IMR-90 (cell line): ENCODE data around the gene SIK3. TPM values are rescaled to one million over a fixed set of nuclear protein-coding genes. Genes with fewer than 3 reads are reported as not detected.

Source experiments
- ATAC-seq: fragments of 200-7000 bp; cut with Tn5 transposase; 2 replicates; pipeline ENCODE4 v1.9.1; 2020; ENCODE audit warnings: low read depth, mild to moderate bottlenecking, moderate library complexity
- BruUV-seq: library from RNA; stranded (reverse); fragments of 400-500 nt; replicated peaks from 2 replicates; lab custom pipeline; 2021; lab: Mats Ljungman, UMichigan
- CTCF ChIA-PET: fragments of 300-600 bp; formaldehyde crosslinking; extraction: SDS; loops from one replicate; lab custom pipeline; 2021; ENCODE audit warnings: antibody characterized with exemption; lab: Yijun Ruan, JAX
- POLR2A ChIA-PET: fragments of 300-600 bp; sonication (Branson Sonifier 250); formaldehyde crosslinking; loops from one replicate; lab custom pipeline; 2022; ENCODE audit warnings: antibody characterized with exemption; ENCODE audit not compliant: unreplicated experiment; lab: Charles Lee
- DNase-seq: peaks from one replicate; pipeline ENCODE4 v3.0.0; 2013
- H2AFZ ChIP-seq: replicated peaks from 2 replicates; pipeline ENCODE3; 2013; ENCODE audit warnings: low read length, mild to moderate bottlenecking; ENCODE audit not compliant: poor library complexity
- H2AK5ac ChIP-seq: 2 replicates; pipeline ENCODE4 v1.6.1; 2013; ENCODE audit warnings: low read depth, low read length, inconsistent platforms
- H2AK9ac ChIP-seq: replicated peaks from 2 replicates; pipeline ENCODE3; 2013; ENCODE audit warnings: mild to moderate bottlenecking, low read depth, low read length, moderate library complexity; ENCODE audit not compliant: poor library complexity
- H2BK120ac ChIP-seq: 2 replicates; pipeline ENCODE4 v1.6.1; 2013; ENCODE audit warnings: low read depth, low read length, inconsistent platforms
- H2BK15ac ChIP-seq: 3 replicates; pipeline ENCODE4 v1.6.1; 2013; ENCODE audit warnings: low read depth, low read length, inconsistent platforms
- H2BK20ac ChIP-seq: 2 replicates; pipeline ENCODE4 v1.6.1; 2013; ENCODE audit warnings: low read depth, mild to moderate bottlenecking, inconsistent platforms, low read length, moderate library complexity
- H2BK5ac ChIP-seq: 2 replicates; pipeline ENCODE4 v1.6.1; 2013; ENCODE audit warnings: mild to moderate bottlenecking, low read depth, low read length, inconsistent platforms; ENCODE audit not compliant: poor library complexity, severe bottlenecking
- H3K14ac ChIP-seq: replicated peaks from 2 replicates; pipeline ENCODE4 v1.6.1; 2013; ENCODE audit warnings: low read depth, low read length, inconsistent platforms
- H3K18ac ChIP-seq: 2 replicates; pipeline ENCODE4 v1.6.1; 2013; ENCODE audit warnings: low read depth, low read length, control low read depth
- H3K23ac ChIP-seq: 2 replicates; pipeline ENCODE4 v1.6.1; 2013; ENCODE audit warnings: low read depth, low read length, inconsistent platforms
- H3K27ac ChIP-seq: 2 replicates; pipeline ENCODE4 v1.5.1; 2013; ENCODE audit warnings: mild to moderate bottlenecking, control low read depth, low read length; ENCODE audit not compliant: insufficient read depth
- H3K27me3 ChIP-seq: 2 replicates; pipeline ENCODE4 v1.6.1; 2013; ENCODE audit warnings: low read length; ENCODE audit not compliant: control insufficient read depth, insufficient read depth
- H3K36me3 ChIP-seq: 2 replicates; pipeline ENCODE4 v1.6.1; 2013; ENCODE audit warnings: low read length, mixed read lengths; ENCODE audit not compliant: control insufficient read depth, insufficient read depth
- H3K4ac ChIP-seq: 2 replicates; pipeline ENCODE4 v1.6.1; 2013; ENCODE audit warnings: low read depth, low read length, inconsistent platforms
- H3K4me1 ChIP-seq: 2 replicates; pipeline ENCODE4 v1.6.1; 2013; ENCODE audit warnings: low read length, mixed read lengths; ENCODE audit not compliant: control insufficient read depth, insufficient read depth
- H3K4me2 ChIP-seq: 2 replicates; pipeline ENCODE4 v1.6.1; 2013; ENCODE audit warnings: low read depth, mild to moderate bottlenecking, control low read depth, low read length, moderate library complexity
- H3K4me3 ChIP-seq: 2 replicates; pipeline ENCODE4 v1.5.1; 2013; ENCODE audit warnings: low read depth, mild to moderate bottlenecking, control low read depth, low read length, moderate library complexity; ENCODE audit not compliant: insufficient read depth
- H3K56ac ChIP-seq: 2 replicates; pipeline ENCODE4 v1.6.1; 2013; ENCODE audit warnings: low read length, inconsistent platforms; ENCODE audit not compliant: insufficient read depth; ENCODE audit errors: extremely low read depth
- H3K79me1 ChIP-seq, 2 experiments: 2 replicates each; pipeline ENCODE4 v1.6.1; 2013; ENCODE audit warnings: low read length in 2 of 2, inconsistent platforms in 1 of 2, low read depth in 1 of 2
- H3K9ac ChIP-seq: 2 replicates; pipeline ENCODE4 v1.6.1; 2013; ENCODE audit warnings: low read depth, low read length, control low read depth
- H3K9me1 ChIP-seq: 2 replicates; pipeline ENCODE4 v1.6.1; 2013; ENCODE audit warnings: low read length, inconsistent platforms; ENCODE audit not compliant: insufficient read depth
- H3K9me3 ChIP-seq: 2 replicates; pipeline ENCODE4 v1.6.1; 2013; ENCODE audit warnings: low read length; ENCODE audit not compliant: control insufficient read depth, insufficient read depth
- H4K20me1 ChIP-seq: 2 replicates; pipeline ENCODE4 v1.6.1; 2013; ENCODE audit warnings: low read length, inconsistent platforms; ENCODE audit not compliant: insufficient read depth
- H4K5ac ChIP-seq: 2 replicates; pipeline ENCODE4 v1.6.1; 2013; ENCODE audit warnings: mild to moderate bottlenecking, low read depth, low read length, control low read depth
- H4K8ac ChIP-seq, 2 experiments: 2 replicates each; pipeline ENCODE4 v1.6.1; 2013; ENCODE audit warnings: low read depth in 2 of 2, low read length in 2 of 2, control low read depth in 1 of 2, inconsistent platforms in 1 of 2
- H4K91ac ChIP-seq: 2 replicates; pipeline ENCODE4 v1.6.1; 2013; ENCODE audit warnings: low read depth, low read length, inconsistent platforms; ENCODE audit not compliant: insufficient read depth
- BHLHE40 ChIP-seq: fragments of 150-350 bp; IDR thresholded peaks from 2 replicates; pipeline ENCODE4 v1.6.1; 2016; ENCODE audit warnings: mild to moderate bottlenecking, low read depth, low read length
- CEBPB ChIP-seq: IDR thresholded peaks from 2 replicates; pipeline ENCODE4 v1.6.1; 2012; ENCODE audit warnings: low read depth, low read length, improper control_type of control experiment
- CHD1 ChIP-seq: IDR thresholded peaks from 2 replicates; pipeline ENCODE4 v1.6.1; 2012; ENCODE audit warnings: low read depth, low read length, improper control_type of control experiment
- CTCF ChIP-seq: conservative IDR thresholded peaks from 2 replicates; pipeline ENCODE4 v1.5.1; 2012; ENCODE audit warnings: mild to moderate bottlenecking, low read depth, low read length, improper control_type of control experiment
- ELK1 ChIP-seq: fragments of 150-350 bp; IDR thresholded peaks from 2 replicates; pipeline ENCODE4 v1.6.1; 2016; ENCODE audit warnings: low read depth, mild to moderate bottlenecking, low read length, moderate library complexity, borderline replicate concordance
- FOS ChIP-seq: fragments of 150-350 bp; IDR thresholded peaks from 2 replicates; pipeline ENCODE4 v1.6.1; 2016; ENCODE audit warnings: low read depth, low read length
- MAFK ChIP-seq: IDR thresholded peaks from 2 replicates; pipeline ENCODE4 v1.6.1; 2012; ENCODE audit warnings: low read depth, low read length, improper control_type of control experiment
- MAZ ChIP-seq: IDR thresholded peaks from 2 replicates; pipeline ENCODE4 v1.6.1; 2012; ENCODE audit warnings: low read depth, mild to moderate bottlenecking, low read length, improper control_type of control experiment, moderate library complexity, borderline replicate concordance
- MXI1 ChIP-seq: IDR thresholded peaks from 2 replicates; pipeline ENCODE4 v1.6.1; 2012; ENCODE audit warnings: low read depth, mild to moderate bottlenecking, low read length, moderate library complexity, borderline replicate concordance
- NFE2L2 ChIP-seq: fragments of 150-350 bp; IDR thresholded peaks from 2 replicates; pipeline ENCODE4 v1.6.1; 2016; ENCODE audit warnings: low read depth, mild to moderate bottlenecking, low read length
- POLR2A ChIP-seq: IDR thresholded peaks from 2 replicates; pipeline ENCODE4 v1.6.1; 2012; ENCODE audit warnings: mild to moderate bottlenecking, low read depth, low read length
- RAD21 ChIP-seq: IDR thresholded peaks from 2 replicates; pipeline ENCODE4 v1.6.1; 2012; ENCODE audit warnings: low read length, improper control_type of control experiment
- RCOR1 ChIP-seq: IDR thresholded peaks from 2 replicates; pipeline ENCODE4 v1.6.1; 2012; ENCODE audit warnings: mild to moderate bottlenecking, low read length, improper control_type of control experiment; ENCODE audit not compliant: insufficient replicate concordance
- RFX5 ChIP-seq: IDR thresholded peaks from 2 replicates; pipeline ENCODE4 v1.8.0; 2012; ENCODE audit warnings: low read depth, mild to moderate bottlenecking, low read length, moderate library complexity
- SMC3 ChIP-seq: fragments of 150-350 bp; IDR thresholded peaks from 2 replicates; pipeline ENCODE4 v1.6.1; 2016; ENCODE audit warnings: low read depth, mild to moderate bottlenecking, antibody characterized with exemption, low read length, moderate library complexity
- USF2 ChIP-seq: fragments of 150-350 bp; IDR thresholded peaks from 2 replicates; pipeline ENCODE4 v1.6.1; 2017; ENCODE audit warnings: mild to moderate bottlenecking, antibody characterized with exemption, low read length, low read depth
- WGBS, 2 experiments: methylation state at CpG; one replicate each; pipeline versions ENCODE4 v1.1.5 to v1.1.7; 2013; ENCODE audit warnings: missing lambda C conversion rate in 2 of 2; ENCODE audit not compliant: insufficient read length in 1 of 2; ENCODE audit errors: extremely low coverage in 2 of 2; 5-methylcytosine and 5-hydroxymethylcytosine counted together
- dilution Hi-C: fragments of 300-500 bp; cut with HindIII; formaldehyde crosslinking; loops from one replicate; pipeline ENCODE4 v1.14.3; 2018; ENCODE audit warnings: low sequenced_read_pairs; ENCODE audit not compliant: unreplicated experiment
- in situ Hi-C: fragments of 300-500 bp; cut with MboI; formaldehyde crosslinking; loops from 3 replicates; pipeline ENCODE4 v1.14.3; 2019; ENCODE audit warnings: low sequenced_read_pairs, inconsistent platforms, mixed read lengths
- intact Hi-C: fragments of 100-400 bp; cut with micrococcal nuclease; formaldehyde crosslinking; loops from 2 replicates; pipeline ENCODE4 v1.10.0; 2022
- polyA plus RNA-seq, 3 experiments: library from polyadenylated mRNA; depleted of rRNA; stranded (reverse); fragments of >200 nt; gene quantifications; 2 replicates each; pipeline ENCODE4 v1.2.3, GENCODE V29; 2012; ENCODE audit warnings: low replicate concordance in 1 of 3
- total RNA-seq: library from RNA; depleted of rRNA; stranded (reverse); fragments of >200 nt; gene quantifications from 2 replicates; pipeline ENCODE4 v1.2.3, GENCODE V29; 2012

SIK3 gene
- total and polyA plus RNA-seq, 2 of the 4 experiments (the other 2 are of a cell fraction) = 8.2 to 9.1 TPM

GRCh38 chr11:116930177-116930576 is 168.1 kb downstream of the SIK3 start:
- TF ChIP-seq CHD1 = no peak
- TF ChIP-seq BHLHE40 = no peak
- TF ChIP-seq POLR2A = no peak
- TF ChIP-seq FOS = no peak
- TF ChIP-seq MAZ = no peak
- no peak for TF ChIP-seq MXI1
- no peak for TF ChIP-seq RCOR1
- TF ChIP-seq RFX5 = no peak
- TF ChIP-seq NFE2L2 = no peak
- TF ChIP-seq RAD21 = no peak
- no peak for TF ChIP-seq USF2
- no peak for TF ChIP-seq SMC3
- no peak for TF ChIP-seq CEBPB
- TF ChIP-seq ELK1 = no peak
- no peak for TF ChIP-seq MAFK
- no peak for TF ChIP-seq CTCF
- ATAC-seq = peak; percentile 54
- H3K9me1 ChIP-seq = no peaks in the 10 kb centered on the region; the same call in 1 of the 2 replicates
- in situ Hi-C loops (no loop called here), intact Hi-C loops (no loop called here), dilution Hi-C loops (no loop called here)
- H4K20me1 ChIP-seq = peaks cover 3% of the 10 kb centered on the region; the same call in 1 of the 2 replicates
- no peaks in the 10 kb centered on the region for H3K9me3 ChIP-seq
- no peak overlapping the region for H2BK120ac ChIP-seq
- no peak overlapping the region for H3K56ac ChIP-seq
- no peaks in the 10 kb centered on the region for H3K27me3 ChIP-seq
- peak overlapping the region; percentile 62; the same call in 1 of the 2 replicates for H3K14ac ChIP-seq
- H3K27ac ChIP-seq = no peak overlapping the region
- 10% methylated on average over 2 of the region's 4 CpGs; no CpG with 5 or more reads in 1 of the 2 experiments for WGBS, 2 experiments
- peaks cover 3 to 17% of the 10 kb centered on the region in 2 experiments; a peak in 3 of 4 replicates for H3K79me1 ChIP-seq
- no peak overlapping the region for H4K5ac ChIP-seq
- no peaks in the 10 kb centered on the region; the same call in none of the 2 replicates for H3K36me3 ChIP-seq
- no peak overlapping the region for H2AK9ac ChIP-seq
- BruUV-seq = no TSS peak
- no peak overlapping the region for H4K91ac ChIP-seq
- H3K18ac ChIP-seq = no peak overlapping the region
- H3K4ac ChIP-seq = no peak overlapping the region; the same call in 1 of the 2 replicates
- H2BK20ac ChIP-seq = 0 out of 2 replicates have a peak overlapping the region, but pooled peaks have one; percentile 28
- H3K4me3 ChIP-seq = no peak overlapping the region
- no peak overlapping the region for H2AK5ac ChIP-seq
- H4K8ac ChIP-seq = no peak overlapping the region; a peak in 1 of 4 replicates
- ChIA-PET POLR2A (no interaction called here), CTCF (interaction anchor here (0.5 to 1.1 kb wide), 5 partner anchors 13 to 169 kb away, joined by 3 to 6 read pairs (median 3); no protein-coding TSS in a partner anchor)
- peaks cover 14% of the 10 kb centered on the region for H3K4me1 ChIP-seq
- no peak overlapping the region for H2AFZ ChIP-seq
- DNase-seq = peak; percentile 40
- peak overlapping the region; percentile 2 for H2BK5ac ChIP-seq
- no peak overlapping the region for H3K9ac ChIP-seq
- H2BK15ac ChIP-seq = no peak overlapping the region
- H3K4me2 ChIP-seq = peak overlapping the region; percentile 60
- no peak overlapping the region for H3K23ac ChIP-seq
